BJ (cell line): ENCODE results near the gene CAPN8. TPM values are rescaled to one million over a fixed set of nuclear protein-coding genes. Genes with fewer than 3 reads are reported as not detected.

Experiments used
- CTCF ChIA-PET: fragments of 350-600 bp; formaldehyde crosslinking; extraction: SDS; loops from one replicate; lab custom pipeline; 2021; ENCODE audit warnings: antibody characterized with exemption, inconsistent platforms; lab: Yijun Ruan, JAX
- POLR2A ChIA-PET: fragments of 300-600 bp; sonication (Branson Sonifier 250); formaldehyde crosslinking; extraction: SDS; loops from one replicate; lab custom pipeline; 2021; ENCODE audit warnings: antibody characterized with exemption; lab: Charles Lee
- DNase-seq: peaks from one replicate; pipeline ENCODE4 v3.0.0-alpha.2; 2011; ENCODE audit warnings: low read depth
- H3K27me3 ChIP-seq: 2 replicates; pipeline ENCODE4 v1.6.0; 2011; ENCODE audit warnings: low read length; ENCODE audit not compliant: control insufficient read depth, insufficient read depth
- H3K36me3 ChIP-seq: 2 replicates; pipeline ENCODE4 v1.5.1; 2011; ENCODE audit warnings: low read length; ENCODE audit not compliant: control insufficient read depth, insufficient read depth
- H3K4me3 ChIP-seq: 2 replicates; pipeline ENCODE4 v1.5.1; 2011; ENCODE audit warnings: low read depth, mild to moderate bottlenecking, control low read depth, low read length
- CTCF ChIP-seq: IDR thresholded peaks from 2 replicates; pipeline ENCODE4 v1.5.1; 2011; ENCODE audit warnings: low read depth, mild to moderate bottlenecking, control low read depth, inconsistent platforms, low read length, moderate library complexity; ENCODE audit not compliant: insufficient read depth
- polyA plus RNA-seq: library from polyadenylated mRNA; depleted of rRNA; stranded (reverse); fragments of >200 nt; gene quantifications from 2 replicates; pipeline ENCODE4 v1.2.3, GENCODE V29; 2011; rRNA removed
- small RNA-seq: library from RNA; depleted of rRNA; stranded (forward); fragments of <200 nt; gene quantifications from one replicate; pipeline ENCODE3, GENCODE V24; 2012; ENCODE audit warnings: low replicate concordance, low read depth; ENCODE audit not compliant: insufficient read length

The CAPN8 gene
- polyA plus RNA-seq, 1 experiment, result not detected

- ChIA-PET CTCF (interaction anchor here (0.9 kb wide), 1 partner anchor 10 kb away, joined by 3 read pairs; no protein-coding TSS in a partner anchor), POLR2A (no interaction called here)
- Histone ChIP-seq H3K27me3 (no peaks in the 10 kb centered on the region), H3K4me3 (no peak overlapping the region), H3K36me3 (no peaks in the 10 kb centered on the region)
- no peak for TF ChIP-seq CTCF
- no peak for DNase-seq
Measured at GRCh38 chr1:223496883-223497282, 168.6 kb downstream of the CAPN8 start.

- ChIA-PET CTCF (interaction anchor here (0.6 kb wide), 1 partner anchor 11 kb away, joined by 3 read pairs; no protein-coding TSS in a partner anchor), POLR2A (no interaction called here)
- no peaks in the 10 kb centered on the region; the same call in 1 of the 2 replicates for H3K27me3 ChIP-seq
- no peak for TF ChIP-seq CTCF
- no peak overlapping the region for H3K4me3 ChIP-seq
- DNase-seq, result no peak
- no peaks in the 10 kb centered on the region for H3K36me3 ChIP-seq
Measured at GRCh38 chr1:223494926-223495645, 170.4 kb downstream of the CAPN8 start.

- H3K36me3 ChIP-seq, result no peaks in the 10 kb centered on the region
- peaks cover 2% of the 10 kb centered on the region; the same call in 1 of the 2 replicates for H3K27me3 ChIP-seq
- CTCF ChIA-PET, result no interaction called here
- no peak overlapping the region for H3K4me3 ChIP-seq
- no peak for DNase-seq
- POLR2A ChIA-PET, result no interaction called here
- TF ChIP-seq CTCF, result no peak
Measured at GRCh38 chr1:223492044-223492443, 173.5 kb downstream of the CAPN8 start.

Small RNAs within 50 kb of the gene (small RNA-seq; reads per million reads assigned to genes)
- not detected for gene RNU6-1248P
- not detected for gene SNRPEP10

Other genes starting within 250 kb of the CAPN8 start
- 219 and 222 TPM in 2 replicates for gene CAPN2, start 46.8 kb upstream of the CAPN8 start, polyA plus RNA-seq
- gene TP53BP2, start 180.2 kb upstream of the CAPN8 start, polyA plus RNA-seq, result 18.6 and 23.8 TPM in 2 replicates